Dedifferentiated amniotic fluid mesenchymal stem cell (primary cell): Measurements from ENCODE around the gene TICRR.
"Not testable (repeated sequence)": the region's sequence is repeated elsewhere in the genome, so short reads cannot be mapped to it uniquely, and the experiment has no call there.

Source experiments
- DNase-seq: peaks from one replicate; pipeline ENCODE4 v3.0.0-alpha.2; 2016; ENCODE audit errors: extremely low spot score

The TICRR gene

DNA sequence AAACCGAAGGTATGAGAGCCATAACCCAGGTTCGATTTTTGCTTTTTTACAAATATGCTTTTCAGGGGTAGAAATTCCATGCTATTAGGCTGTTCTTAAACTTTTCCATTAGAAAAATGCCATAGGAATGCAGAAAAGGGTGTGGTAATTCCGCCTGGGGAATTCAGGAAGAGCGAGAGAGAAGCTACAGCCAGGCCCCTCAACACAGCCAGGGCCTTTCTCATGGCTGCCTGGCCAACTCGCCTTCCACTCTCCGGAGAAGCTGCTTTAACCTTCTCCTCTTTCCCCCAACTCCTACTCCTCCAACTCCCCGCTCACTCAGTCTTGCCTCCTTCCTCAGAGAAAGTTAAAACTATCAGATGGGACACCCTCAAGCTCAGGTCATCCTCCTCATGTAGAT lies 9.1 kb upstream of the TICRR start:
- DNase-seq: no peak

- no peak for DNase-seq
These were observed 8.5 kb upstream of the TICRR start for GRCh38 chr15:89566621-89567294.

DNA sequence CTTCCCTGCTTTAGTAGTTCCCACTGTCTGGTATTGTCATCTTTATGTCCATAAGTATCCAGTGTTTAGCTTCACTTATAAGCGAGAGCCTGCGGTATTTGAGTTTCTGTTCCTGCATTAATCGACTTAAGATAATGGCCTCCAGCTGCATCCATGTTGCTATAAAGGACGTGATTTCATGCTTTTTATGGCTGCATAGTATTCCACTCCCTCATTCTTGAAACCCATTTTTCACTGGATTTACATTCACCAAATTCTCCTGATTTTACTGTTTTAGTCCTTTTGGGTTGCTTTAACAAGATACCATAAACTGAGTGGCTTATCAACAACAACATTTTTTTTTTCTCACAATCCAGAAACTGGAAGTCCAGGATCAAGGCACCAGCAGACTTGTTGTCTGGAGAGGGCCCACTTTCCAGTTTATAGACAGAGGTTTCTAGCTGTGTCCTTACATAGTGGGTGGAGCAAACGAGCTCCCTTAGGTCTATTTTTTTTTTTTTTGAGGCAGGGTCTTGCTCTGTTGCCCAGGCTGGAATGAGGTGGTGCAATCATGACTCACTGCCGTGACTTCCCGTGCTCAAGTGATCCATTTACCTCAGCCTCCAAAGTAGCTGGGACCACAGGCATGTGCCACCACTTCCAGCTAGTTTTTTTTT lies 6.1 kb upstream of the TICRR start:
- no peak for DNase-seq

- DNase-seq: no peak
These were observed 567 bp downstream of the TICRR start for GRCh38 chr15:89575656-89576416.

DNA sequence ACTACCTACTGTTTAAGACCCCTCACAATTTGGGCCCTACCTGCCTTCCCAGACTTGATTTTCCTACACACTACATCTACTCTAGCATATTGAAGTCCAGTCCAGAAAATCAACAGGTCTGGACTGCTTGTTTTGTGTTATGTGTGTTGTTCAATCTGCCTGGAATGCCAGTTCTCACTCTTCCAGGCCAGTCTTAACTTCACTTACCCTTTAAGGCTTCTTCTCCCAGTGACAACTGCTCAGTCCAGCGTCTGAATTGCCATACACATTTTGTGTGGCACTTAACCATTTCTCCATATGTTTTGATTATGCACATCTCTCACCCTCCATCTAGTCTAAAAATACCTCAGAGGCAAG lies 1.1 kb downstream of the TICRR start:
- no peak for DNase-seq

DNA sequence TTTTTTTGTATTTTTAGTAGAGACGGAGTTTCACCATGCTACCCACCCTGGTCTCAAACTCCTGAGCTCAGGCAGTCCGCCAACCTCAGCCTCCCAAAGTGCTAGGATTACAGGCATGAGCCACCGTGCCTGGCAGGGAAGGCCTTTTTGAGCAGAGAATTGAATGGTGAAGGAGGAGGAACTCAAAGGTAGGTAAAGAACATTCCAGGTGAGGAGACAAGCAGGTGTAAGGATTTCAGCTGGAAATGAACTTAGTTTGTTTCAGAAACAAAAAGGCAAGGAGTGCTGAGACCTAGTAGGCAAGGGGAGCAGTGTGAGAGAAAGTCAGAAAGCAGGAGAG lies 2.5 kb downstream of the TICRR start:
- no peak for DNase-seq

DNA sequence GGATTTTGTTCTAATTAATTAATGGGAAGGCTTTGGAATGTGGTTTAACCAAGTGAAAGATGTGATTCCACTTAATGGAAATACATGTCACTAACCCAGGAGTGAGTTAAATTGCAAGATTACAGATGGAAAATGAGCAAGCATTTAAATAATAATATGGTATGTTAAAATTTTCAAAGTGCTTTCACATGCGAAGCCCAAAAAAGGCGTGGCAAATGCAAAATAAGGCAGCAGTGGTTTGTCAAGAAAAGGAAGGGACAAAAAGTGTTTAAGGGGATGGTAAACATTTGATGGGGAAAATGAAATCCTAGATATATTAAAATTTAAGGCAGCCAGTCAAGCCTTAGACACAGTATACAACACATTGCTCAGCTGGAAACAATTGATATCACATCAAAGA lies 2.9 kb downstream of the TICRR start:
- no peak for DNase-seq

- DNase-seq: not testable (repeated sequence)
These were observed 5.5 kb downstream of the TICRR start for GRCh38 chr15:89580747-89581146.

DNA sequence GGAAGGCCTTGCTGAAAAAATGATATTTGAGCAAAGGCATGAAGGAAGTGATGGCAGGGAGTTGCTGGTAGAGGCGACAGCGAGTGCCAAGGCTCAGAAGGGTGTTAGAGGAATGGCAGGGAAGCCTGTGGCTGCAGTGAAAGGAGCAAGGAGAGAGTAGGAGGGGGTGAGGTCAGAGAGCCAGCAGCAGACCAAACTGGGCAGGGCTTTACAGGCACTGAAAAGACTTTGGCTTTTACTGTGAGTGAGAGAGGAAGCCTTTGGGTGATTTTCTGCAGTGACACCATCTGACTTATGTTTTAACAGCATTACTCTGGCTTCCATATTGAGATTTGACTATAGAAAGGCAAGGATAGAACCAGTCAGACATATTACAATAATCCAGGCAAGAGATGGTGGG lies 11.4 kb downstream of the TICRR start:
- DNase-seq: no peak

DNA sequence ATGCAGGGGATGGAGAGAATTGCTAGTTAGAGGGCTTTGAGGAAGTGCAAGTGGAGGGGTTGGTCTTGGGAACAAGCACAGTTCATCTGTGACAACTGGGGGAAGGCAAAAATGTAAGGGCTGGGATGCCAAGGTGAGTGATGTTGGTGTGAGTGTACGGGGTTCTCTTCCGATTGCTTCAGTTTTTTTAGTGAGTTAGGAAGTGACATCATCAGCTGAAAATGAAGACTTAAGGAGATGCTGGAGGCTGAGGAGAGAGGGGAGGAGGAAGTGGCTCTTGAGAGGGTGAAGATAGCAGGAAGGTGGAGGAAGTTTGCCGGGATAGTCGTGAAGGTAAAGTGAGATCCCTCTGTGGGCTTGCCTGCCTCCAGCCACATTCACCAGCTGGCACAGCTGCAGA lies 12.7 kb downstream of the TICRR start:
- no peak for DNase-seq

DNA sequence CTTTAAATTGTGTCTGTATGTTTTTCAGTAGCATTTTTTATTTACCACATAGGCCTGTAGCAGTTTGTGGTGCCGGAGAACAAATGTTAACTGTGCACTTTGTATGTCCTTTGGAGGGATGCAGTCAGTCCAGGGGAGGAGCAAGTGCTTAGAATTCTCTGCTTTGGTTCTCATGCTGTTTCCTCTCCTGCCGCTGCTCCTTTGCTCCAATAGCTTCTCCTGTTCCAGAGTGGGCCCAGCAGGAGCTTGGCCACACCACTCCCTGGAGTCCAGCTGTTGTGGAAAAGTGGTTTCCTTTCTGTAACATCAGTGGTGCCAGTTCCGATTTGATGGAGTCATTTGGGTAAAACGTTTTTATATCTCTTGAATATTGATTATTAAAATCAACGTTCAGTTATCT lies 16.6 kb downstream of the TICRR start:
- DNase-seq: no peak

DNA sequence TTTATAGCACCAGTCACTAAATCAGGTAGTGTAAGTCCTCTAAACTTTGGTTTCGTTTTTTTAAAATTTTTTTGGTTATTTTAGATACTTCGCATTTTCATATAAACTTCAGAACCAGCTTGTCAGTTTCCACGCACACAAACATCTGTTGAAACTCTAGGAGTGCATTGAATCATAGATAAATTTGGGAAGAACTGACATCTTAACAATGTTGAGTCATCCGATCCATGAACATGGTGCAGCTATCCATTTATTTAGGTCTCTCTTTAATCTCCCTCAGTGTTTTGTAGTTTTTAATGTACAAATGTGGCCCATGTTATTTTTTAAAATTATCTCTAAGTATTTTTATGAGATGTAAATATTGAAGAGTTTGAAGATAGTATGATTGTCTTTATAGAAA lies 17.7 kb downstream of the TICRR start:
- no peak for DNase-seq

- DNase-seq: no peak
These were observed 23.8 kb downstream of the TICRR start for GRCh38 chr15:89599021-89599420.

GRCh38 chr15:89611317-89611716 lies 36.0 kb downstream of the TICRR start:
- DNase-seq: no peak

DNA sequence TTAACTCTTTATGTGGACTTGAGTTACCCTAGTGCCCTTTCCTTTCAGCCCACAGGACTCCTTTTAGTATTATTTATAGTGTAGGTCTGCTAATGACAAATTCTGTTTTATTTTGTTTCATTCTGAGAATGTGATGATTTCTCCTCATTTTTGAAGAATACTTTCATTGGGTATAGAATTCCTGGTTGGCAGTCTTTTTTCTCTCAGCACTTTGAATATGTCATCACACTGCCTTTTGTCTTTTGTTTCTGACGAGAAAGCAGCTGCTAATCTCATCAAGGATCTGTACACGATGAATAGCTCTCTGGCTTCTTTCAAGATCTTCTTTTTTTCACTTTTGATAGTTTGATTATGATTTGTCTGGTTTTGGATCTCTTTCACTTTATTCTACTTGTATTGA lies 37.8 kb downstream of the TICRR start:
- DNase-seq: no peak

DNA sequence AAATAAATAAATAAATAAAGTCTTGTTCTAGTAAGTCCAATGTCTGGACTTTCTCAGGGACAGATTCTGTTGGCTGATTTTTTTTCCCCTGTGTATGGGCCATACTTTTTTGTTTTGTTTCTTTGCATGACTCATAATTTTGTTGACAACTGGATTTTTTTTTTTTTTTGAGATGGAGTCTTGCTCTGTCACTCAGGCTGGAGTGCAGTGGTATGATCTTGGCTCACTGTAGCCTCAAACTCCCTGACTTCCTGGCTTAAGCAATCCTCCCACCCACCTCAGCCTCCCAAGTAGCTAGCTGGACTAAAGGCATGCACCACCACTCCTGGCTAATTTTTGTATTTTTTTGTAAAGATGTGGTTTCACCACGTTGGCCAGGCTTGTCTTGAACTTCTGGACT lies 38.9 kb downstream of the TICRR start:
- DNase-seq: no peak

- DNase-seq: no peak
These were observed 39.9 kb downstream of the TICRR start for GRCh38 chr15:89615135-89615534.

GRCh38 chr15:89616228-89616627 lies 41.0 kb downstream of the TICRR start:
- no peak for DNase-seq

DNA sequence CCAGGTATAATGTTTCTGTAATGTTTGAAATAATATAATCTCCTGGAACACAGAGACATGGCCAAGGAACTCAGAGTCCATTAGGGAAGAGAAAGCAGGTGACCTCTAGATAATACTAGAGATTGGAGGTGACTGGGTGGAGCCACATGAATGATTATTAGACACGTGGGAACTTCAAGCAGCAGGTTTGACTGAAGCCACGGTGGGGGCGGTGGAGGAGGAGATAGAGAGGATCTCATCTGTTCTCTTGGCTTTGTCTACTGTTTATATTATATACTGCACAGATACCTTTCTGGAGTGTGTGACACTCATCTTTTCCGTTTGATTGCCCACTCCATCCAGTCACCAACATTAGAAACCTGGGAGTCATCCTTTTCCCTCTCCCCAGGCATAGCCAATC lies 46.3 kb downstream of the TICRR start:
- no peak for DNase-seq

DNA sequence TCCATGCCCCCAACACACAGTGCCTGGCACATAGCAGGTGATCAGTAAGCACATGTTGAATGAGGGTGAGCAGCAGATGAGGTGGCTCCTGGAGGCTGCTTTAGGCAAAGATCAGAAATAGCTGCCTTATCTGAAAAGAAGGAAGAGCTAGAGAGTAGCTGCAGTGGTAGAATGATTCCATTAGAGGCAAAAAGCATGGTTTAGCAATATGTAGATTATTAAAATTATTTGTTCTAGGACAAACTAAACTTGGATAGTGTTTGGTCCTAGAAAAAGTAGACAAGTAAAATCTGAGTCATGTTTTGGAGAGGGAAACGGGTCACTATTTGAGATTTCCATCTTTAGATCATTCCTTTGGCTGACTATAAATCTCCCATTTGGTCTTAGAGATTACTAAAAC lies 47.9 kb downstream of the TICRR start:
- DNase-seq: no peak

DNA sequence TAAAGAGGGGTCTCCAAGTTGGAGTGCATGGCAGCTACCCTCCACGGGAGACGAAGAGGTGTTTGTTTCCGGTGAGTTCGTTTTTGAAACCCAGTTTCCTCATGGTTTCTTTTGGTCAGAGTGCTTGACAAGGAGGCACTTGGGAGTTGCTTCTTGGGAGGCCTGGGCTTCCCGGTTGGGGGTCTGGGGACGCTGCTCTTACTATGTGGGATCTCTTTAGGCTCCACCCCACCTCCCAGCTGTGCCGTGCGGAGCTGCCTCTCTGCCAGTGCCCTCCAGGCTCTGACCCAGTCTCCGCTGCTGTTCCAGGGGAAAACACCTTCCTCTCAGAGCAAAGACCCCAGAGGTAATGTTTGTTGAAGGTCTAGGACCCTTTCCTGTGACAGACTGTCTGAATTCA lies 50.4 kb downstream of the TICRR start:
- no peak for DNase-seq

DNA sequence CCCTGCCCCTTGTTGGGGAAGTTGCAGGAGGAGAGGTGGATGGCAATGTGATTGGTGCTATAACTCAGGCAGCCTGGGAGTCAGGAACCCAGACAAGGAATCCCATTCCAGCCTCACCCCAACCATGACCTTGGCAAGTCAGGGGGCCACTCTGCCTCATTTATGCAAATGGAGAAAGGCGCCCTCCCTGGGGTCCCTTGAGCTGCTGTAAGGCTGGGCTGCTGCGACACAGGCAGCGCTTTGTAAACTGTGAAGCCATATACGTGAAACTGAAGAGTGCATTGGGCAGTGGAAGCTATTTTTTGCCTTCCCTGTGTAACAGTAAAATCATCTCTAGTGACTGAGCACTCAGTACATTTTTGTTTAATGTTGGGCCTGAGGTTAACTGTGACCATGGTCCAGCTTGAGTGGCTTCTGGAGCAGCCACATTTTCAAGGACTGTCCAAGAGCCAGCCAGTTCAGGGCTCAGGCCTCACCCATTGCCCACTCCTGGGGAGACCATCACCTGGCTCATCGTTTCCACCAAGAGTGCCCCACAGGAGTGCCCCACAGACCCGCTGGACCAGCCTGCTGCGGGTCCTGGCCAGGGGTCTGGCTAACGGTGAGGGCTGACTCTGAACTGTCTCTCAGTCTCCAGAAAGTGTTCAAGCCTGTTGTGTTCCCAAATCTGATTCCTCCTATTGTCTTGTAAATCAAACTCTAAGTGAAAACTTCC lies 52.1 kb downstream of the TICRR start:
- DNase-seq: no peak

- no peak for DNase-seq
These were observed 53.0 kb downstream of the TICRR start for GRCh38 chr15:89628301-89628700.
